GM12801 (cell line): ENCODE results near the gene TRABD2A.

Experiments used
- TF ChIP-seq, protein P1 (sequence below): IDR thresholded peaks from one replicate; pipeline ENCODE4 v1.5.1; 2011; ENCODE audit warnings: control low read depth; ENCODE audit not compliant: insufficient read length; ENCODE audit errors: extremely low read depth

TRABD2A gene, protein sequence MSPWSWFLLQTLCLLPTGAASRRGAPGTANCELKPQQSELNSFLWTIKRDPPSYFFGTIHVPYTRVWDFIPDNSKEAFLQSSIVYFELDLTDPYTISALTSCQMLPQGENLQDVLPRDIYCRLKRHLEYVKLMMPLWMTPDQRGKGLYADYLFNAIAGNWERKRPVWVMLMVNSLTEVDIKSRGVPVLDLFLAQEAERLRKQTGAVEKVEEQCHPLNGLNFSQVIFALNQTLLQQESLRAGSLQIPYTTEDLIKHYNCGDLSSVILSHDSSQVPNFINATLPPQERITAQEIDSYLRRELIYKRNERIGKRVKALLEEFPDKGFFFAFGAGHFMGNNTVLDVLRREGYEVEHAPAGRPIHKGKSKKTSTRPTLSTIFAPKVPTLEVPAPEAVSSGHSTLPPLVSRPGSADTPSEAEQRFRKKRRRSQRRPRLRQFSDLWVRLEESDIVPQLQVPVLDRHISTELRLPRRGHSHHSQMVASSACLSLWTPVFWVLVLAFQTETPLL

DNA sequence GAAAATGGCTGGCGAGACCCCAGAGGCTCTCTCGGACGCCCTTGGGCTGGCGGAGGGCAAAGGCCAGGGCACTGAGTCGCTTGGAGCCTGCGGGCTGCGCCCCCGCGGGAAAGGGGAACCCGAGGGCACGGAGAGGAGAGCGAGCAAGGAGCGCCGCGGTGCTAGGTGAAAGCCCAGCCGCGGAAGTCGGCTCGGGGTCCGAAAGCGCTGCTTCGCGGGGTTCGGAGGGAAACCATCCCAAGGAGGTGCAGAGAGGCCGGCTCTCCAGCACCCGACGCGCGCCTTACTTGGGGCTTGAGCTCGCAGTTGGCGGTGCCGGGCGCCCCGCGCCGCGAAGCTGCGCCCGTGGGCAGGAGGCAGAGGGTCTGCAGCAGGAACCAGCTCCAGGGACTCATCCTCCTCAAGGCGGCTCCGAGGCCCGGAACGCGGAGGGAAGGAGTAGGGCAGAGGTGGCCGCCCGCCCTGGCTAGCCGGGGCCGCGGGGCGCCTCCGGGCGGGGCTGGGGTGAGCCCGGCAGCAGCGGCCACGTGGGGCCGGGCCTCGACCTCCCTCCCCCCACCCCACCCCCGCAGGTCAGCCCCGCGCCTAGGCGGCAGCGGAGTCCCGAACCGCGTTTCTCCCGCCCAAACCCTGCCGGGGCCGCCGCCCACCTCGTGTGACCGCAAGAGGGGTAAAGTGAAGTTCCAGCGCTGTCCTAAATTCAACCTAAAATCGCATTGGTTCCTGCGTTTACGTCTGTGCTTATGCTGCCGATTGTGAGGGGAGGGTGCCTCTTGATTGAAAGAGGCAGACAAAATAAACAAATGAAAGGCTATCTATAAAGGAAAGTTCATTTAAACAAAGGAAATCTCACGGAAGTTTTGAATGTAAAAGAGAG lies at the start of gene TRABD2A:
Gene TRABD2A, minus strand, starts transcription at position 440 of the 877 bp plus-strand sequence. Its CDS starts 45 bp downstream, at position 395.
- TF ChIP-seq, protein P1, sequence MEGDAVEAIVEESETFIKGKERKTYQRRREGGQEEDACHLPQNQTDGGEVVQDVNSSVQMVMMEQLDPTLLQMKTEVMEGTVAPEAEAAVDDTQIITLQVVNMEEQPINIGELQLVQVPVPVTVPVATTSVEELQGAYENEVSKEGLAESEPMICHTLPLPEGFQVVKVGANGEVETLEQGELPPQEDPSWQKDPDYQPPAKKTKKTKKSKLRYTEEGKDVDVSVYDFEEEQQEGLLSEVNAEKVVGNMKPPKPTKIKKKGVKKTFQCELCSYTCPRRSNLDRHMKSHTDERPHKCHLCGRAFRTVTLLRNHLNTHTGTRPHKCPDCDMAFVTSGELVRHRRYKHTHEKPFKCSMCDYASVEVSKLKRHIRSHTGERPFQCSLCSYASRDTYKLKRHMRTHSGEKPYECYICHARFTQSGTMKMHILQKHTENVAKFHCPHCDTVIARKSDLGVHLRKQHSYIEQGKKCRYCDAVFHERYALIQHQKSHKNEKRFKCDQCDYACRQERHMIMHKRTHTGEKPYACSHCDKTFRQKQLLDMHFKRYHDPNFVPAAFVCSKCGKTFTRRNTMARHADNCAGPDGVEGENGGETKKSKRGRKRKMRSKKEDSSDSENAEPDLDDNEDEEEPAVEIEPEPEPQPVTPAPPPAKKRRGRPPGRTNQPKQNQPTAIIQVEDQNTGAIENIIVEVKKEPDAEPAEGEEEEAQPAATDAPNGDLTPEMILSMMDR, result no peak

DNA sequence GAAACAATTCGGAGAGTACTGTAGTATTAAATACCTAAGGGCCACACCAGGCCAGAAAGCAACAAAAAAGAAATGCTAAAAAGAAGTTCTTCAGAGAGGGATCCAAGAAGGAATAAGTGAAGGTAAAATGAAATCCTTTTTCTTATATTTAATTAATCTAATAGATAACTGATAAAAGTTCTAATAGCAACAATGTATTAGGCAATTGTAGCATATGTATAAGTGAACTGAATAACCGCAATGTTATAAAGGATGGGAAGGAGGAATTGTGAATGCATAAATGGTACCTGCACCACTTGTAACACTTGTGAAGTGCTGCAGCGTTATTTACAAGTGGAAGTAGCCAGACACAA lies 46.4 kb upstream of the TRABD2A start:
- TF ChIP-seq, protein P1, result no peak

DNA sequence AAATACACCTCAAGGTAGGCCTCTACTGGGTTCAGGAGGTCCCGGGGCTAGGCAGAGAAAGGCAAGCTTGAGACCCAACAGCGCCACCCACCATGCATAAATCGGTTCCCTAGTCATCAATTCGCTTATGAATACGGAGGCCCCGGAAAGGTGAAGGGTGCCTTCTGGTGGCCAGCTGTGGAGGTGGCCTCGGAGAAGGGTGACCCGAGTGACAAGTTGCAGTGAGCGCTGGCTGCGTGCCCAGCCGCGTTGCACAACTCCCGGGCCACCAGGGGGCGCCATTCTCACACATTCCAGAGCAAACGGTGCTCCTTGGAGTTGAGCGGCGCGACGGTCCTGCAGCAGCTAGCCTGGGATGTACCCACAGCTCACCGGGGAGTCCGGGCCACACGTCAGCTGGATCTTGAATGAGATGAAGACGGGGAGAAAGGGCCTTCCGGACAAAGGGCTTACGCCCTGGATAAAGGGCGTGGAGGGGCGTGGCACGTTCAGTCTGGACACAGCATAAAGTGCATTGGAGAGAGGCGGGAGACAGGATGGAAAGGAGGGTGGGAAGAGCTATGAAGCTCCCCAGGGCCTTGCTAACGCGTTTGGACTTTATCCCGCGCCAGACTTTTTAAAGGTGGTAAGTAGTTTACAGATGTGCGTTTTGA lies 45.0 kb upstream of the TRABD2A start:
- TF ChIP-seq, protein P1, result peak; percentile 76

DNA sequence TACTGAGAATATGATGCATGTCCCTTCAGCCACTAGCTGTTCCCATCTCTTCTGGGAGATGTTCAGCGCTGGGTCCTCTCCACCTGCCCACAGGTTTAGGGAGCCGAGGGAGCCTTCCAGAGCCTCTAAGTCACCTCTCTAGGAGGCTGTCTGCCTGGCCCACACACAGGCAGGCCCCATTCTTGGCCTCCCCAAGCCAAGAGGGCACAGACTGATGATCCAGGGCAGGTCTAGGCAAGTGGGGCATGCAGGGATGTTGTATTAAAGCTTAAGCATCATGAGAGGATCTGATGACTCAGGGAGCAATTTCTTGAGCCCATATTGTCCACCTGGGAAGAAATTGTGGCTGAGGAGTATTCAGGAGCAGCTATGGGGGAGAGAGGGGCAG lies 44.4 kb upstream of the TRABD2A start:
- TF ChIP-seq, protein P1, result no peak

DNA sequence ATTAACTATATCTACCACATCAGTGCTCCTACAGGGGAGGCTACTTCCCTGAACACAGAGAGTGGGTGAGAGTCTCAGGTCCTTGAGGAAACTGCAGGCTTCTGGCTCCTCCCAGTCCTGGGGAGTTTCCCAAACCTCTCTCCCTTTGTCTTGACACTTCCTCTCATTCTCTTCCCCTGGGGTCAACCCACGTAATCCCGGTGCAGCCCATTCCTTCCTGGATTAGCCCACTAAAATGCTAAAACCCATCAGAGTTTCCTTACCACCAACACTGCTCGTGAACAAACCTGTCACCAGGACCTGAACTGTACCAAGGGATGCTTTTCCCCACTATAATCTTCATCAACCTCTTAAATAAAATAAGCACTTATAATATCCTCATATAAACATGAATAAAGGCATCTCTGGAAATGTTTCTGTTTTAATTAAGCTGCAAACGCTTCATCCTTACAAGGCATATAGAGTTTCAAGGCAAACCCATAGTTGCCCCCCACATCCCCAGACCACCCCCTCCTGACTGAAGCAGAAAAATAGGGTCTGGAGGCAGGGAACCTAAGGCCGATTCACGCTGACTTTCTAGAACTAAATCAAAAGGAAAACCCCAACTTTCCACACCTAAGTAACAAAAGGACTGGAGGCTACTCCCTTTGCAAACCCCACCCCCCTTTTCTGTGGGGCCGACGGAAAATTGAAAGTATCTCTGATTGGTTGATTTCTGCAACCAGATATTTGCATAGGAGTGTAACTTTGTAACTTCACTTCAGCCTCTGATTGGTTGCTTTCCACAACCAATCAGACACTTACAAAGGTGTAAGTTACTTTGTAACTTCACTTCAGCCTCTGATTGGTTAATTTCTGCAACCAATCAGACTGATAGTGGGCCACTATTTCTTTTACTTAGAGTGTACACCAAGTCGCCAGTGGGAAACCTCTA lies 43.6 kb upstream of the TRABD2A start:
- TF ChIP-seq, protein P1, result no peak

DNA sequence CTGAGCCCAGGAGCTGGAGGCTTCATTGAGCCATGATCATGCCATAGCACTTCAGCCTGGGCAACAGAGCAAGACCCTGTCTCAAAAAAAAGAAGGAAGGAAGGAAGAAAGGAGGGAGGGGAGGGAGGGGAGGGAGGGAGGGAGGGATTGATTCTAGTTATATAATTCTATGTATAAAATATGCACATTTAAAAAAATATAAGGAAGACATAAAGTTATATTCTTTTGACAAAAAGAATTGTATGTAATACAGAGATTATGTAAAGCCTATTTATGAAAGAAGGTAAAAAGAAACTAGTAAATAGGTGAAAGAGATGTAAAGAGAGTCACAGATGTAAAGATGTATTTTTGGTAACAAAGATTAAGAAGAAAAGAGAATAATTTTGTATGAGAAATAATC lies 42.1 kb upstream of the TRABD2A start:
- TF ChIP-seq, protein P1, result no peak
